ENCODE measurements around the gene BABAM2.

DNA sequence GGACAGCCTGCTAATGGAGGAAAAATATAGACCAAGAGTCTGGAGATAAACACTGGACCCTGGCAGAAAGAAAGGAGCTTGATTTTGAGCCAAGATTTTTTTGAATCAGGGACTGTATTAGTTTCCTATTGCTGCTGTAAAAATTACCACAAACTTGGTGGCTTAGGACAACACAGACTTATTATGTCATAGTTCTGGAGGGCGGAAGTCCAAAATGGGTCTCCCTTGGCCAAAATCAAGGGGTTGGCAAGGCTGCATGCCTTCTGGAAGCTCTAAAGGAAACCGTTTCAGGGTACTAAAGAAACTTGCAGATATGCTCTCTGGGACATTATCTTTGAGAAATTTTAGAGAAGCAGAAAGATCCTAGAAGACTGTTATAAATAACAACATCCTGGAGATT, 140.1 kb downstream of the BABAM2 start:
- TF ChIP-seq, protein P1, sequence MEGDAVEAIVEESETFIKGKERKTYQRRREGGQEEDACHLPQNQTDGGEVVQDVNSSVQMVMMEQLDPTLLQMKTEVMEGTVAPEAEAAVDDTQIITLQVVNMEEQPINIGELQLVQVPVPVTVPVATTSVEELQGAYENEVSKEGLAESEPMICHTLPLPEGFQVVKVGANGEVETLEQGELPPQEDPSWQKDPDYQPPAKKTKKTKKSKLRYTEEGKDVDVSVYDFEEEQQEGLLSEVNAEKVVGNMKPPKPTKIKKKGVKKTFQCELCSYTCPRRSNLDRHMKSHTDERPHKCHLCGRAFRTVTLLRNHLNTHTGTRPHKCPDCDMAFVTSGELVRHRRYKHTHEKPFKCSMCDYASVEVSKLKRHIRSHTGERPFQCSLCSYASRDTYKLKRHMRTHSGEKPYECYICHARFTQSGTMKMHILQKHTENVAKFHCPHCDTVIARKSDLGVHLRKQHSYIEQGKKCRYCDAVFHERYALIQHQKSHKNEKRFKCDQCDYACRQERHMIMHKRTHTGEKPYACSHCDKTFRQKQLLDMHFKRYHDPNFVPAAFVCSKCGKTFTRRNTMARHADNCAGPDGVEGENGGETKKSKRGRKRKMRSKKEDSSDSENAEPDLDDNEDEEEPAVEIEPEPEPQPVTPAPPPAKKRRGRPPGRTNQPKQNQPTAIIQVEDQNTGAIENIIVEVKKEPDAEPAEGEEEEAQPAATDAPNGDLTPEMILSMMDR (IDR thresholded peaks at IDR 0.05; ENCODE audit: low read depth, low read length, missing input control) = no peak
- TF ChIP-seq, protein P2, sequence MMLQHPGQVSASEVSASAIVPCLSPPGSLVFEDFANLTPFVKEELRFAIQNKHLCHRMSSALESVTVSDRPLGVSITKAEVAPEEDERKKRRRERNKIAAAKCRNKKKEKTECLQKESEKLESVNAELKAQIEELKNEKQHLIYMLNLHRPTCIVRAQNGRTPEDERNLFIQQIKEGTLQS (IDR thresholded peaks at IDR 0.05) = no peak

Data from liver (tissue), 3 donors.